B cell (primary cell): ENCODE data around the gene APOBEC3H. TPM values are rescaled to one million over a fixed set of nuclear protein-coding genes. Genes with fewer than 3 reads are reported as not detected.
A peak's percentile ranks its signal among the peaks of the same experiment; 100 is the strongest.

Source experiments
- ATAC-seq: fragments of 200-7000 bp; cut with Tn5 transposase; one replicate; pipeline ENCODE4 v1.10.0; 2021; ENCODE audit warnings: low read depth, mild to moderate bottlenecking, moderate number of reproducible peaks, moderate library complexity
- CTCF ChIA-PET: fragments of 350-600 bp; sonication (Branson Sonifier 250); formaldehyde crosslinking; loops from one replicate; lab custom pipeline; 2021; ENCODE audit warnings: antibody characterized with exemption, inconsistent platforms; lab: Charles Lee
- POLR2A ChIA-PET: fragments of 350-600 bp; sonication (Branson Sonifier 250); formaldehyde crosslinking; loops from one replicate; lab custom pipeline; 2021; ENCODE audit warnings: antibody characterized with exemption; lab: Charles Lee
- DNase-seq: peaks from one replicate; pipeline ENCODE4 v3.0.0; 2013
- H2AFZ ChIP-seq: 2 replicates; pipeline ENCODE4 v1.6.1; 2012; ENCODE audit warnings: mild to moderate bottlenecking, low read depth, low read length; ENCODE audit not compliant: insufficient read depth, poor library complexity, severe bottlenecking
- H3K27ac ChIP-seq, 2 donors: 1 replicate in 1 of 2; 2 replicates in 1 of 2; pipeline ENCODE4 v1.5.1; 2012 to 2013; ENCODE audit warnings: low read length in 2 of 2, mild to moderate bottlenecking in 2 of 2, moderate library complexity in 1 of 2
- H3K27me3 ChIP-seq, 4 experiments: fragments of 200-600 bp in 1 of 4; sonication (generic) in 1 of 4; replicated peaks in 1 of 4; 1 replicate in 2 of 4; 2 replicates in 2 of 4; pipeline versions ENCODE4 v1.6.1 to v1.7.0; 2013 to 2016; ENCODE audit warnings: low read length in 3 of 4, mild to moderate bottlenecking in 2 of 4, mixed read lengths in 1 of 4, moderate library complexity in 1 of 4; ENCODE audit not compliant: insufficient read depth in 4 of 4, control insufficient read depth in 3 of 4; ENCODE audit errors: control extremely low read depth in 1 of 4
- H3K36me3 ChIP-seq, 2 experiments: replicated peaks in 1 of 2; 1 replicate in 1 of 2; 2 replicates in 1 of 2; pipeline versions ENCODE4 v1.6.1 to v1.7.1; 2013; ENCODE audit warnings: low read length in 1 of 2; ENCODE audit not compliant: insufficient read depth in 2 of 2, control insufficient read depth in 1 of 2; ENCODE audit errors: control extremely low read depth in 1 of 2, extremely low read depth in 1 of 2
- H3K4me1 ChIP-seq, 2 donors: fragments of 200-600 bp in 1 of 2; sonication (generic) in 1 of 2; 1 replicate in 1 of 2; 2 replicates in 1 of 2; pipeline versions ENCODE4 v1.5.1 to v1.6.1; 2013 to 2017; ENCODE audit warnings: low read length in 2 of 2; ENCODE audit not compliant: control insufficient read depth in 2 of 2, insufficient read depth in 2 of 2
- H3K4me2 ChIP-seq: replicated peaks from 2 replicates; pipeline ENCODE3; 2012; ENCODE audit warnings: mild to moderate bottlenecking, low read depth, low read length; ENCODE audit not compliant: poor library complexity, severe bottlenecking
- H3K4me3 ChIP-seq, 5 experiments: fragments of 200-600 bp in 1 of 5; sonication (generic) in 1 of 5; 1 replicate in 3 of 5; 2 replicates in 2 of 5; pipeline versions ENCODE4 v1.5.1 to v1.7.0; 2011 to 2016; ENCODE audit warnings: low read length in 4 of 5, mild to moderate bottlenecking in 4 of 5, low read depth in 2 of 5, control low read depth in 1 of 5, moderate library complexity in 1 of 5; ENCODE audit not compliant: insufficient read depth in 1 of 5; ENCODE audit errors: control extremely low read depth in 1 of 5, extremely low read depth in 1 of 5
- H3K79me2 ChIP-seq: fragments of 200-600 bp; sonication (generic); one replicate; pipeline ENCODE4 v1.6.0; 2016; ENCODE audit warnings: low read length; ENCODE audit not compliant: control insufficient read depth, insufficient read depth
- H3K9ac ChIP-seq: fragments of 200-600 bp; sonication (generic); 2 replicates; pipeline ENCODE4 v1.6.1; 2017; ENCODE audit warnings: mild to moderate bottlenecking, low read length, moderate library complexity
- H3K9me3 ChIP-seq, 3 donors: one replicate each; pipeline versions ENCODE4 v1.6.1 to v1.7.1; 2013; ENCODE audit warnings: low read length in 2 of 3; ENCODE audit not compliant: control insufficient read depth in 2 of 3, insufficient read depth in 1 of 3; ENCODE audit errors: control extremely low read depth in 1 of 3
- H4K20me1 ChIP-seq: 2 replicates; pipeline ENCODE4 v1.6.0; 2012; ENCODE audit warnings: mild to moderate bottlenecking, low read length; ENCODE audit not compliant: insufficient read depth, control insufficient read depth, poor library complexity, severe bottlenecking
- H3K27ac Mint-ChIP-seq: one replicate; pipeline ENCODE4 v1.8.0; 2021; ENCODE audit warnings: mixed read lengths
- H3K27me3 Mint-ChIP-seq: one replicate; pipeline ENCODE4 v1.8.0; 2021; ENCODE audit warnings: mixed read lengths
- H3K4me1 Mint-ChIP-seq: one replicate; pipeline ENCODE4 v1.8.0; 2021; ENCODE audit warnings: mixed read lengths
- H3K4me3 Mint-ChIP-seq: one replicate; pipeline ENCODE4 v1.8.0; 2021; ENCODE audit warnings: mixed read lengths
- H3K9me3 Mint-ChIP-seq: one replicate; pipeline ENCODE4 v1.8.0; 2022; ENCODE audit warnings: mixed read lengths; ENCODE audit not compliant: insufficient read depth
- CTCF ChIP-seq: fragments of 200-600 bp; IDR thresholded peaks from one replicate; pipeline ENCODE4 v1.8.0; 2022; ENCODE audit warnings: antibody characterized with exemption, mild to moderate bottlenecking
- EZH2 ChIP-seq: IDR thresholded peaks from 2 replicates; pipeline ENCODE4 v1.6.1; 2012; ENCODE audit warnings: borderline replicate concordance, low read depth, mild to moderate bottlenecking, moderate library complexity, low read length; ENCODE audit not compliant: insufficient read depth, poor library complexity, severe bottlenecking
- WGBS: methylation state at CpG from one replicate; pipeline ENCODE4 v1.1.5; 2013; ENCODE audit warnings: missing lambda C conversion rate; ENCODE audit not compliant: insufficient coverage; 5-methylcytosine and 5-hydroxymethylcytosine counted together
- intact Hi-C: fragments of 100-400 bp; cut with micrococcal nuclease; formaldehyde crosslinking; loops from one replicate; pipeline ENCODE4 v1.10.0; 2022
- polyA plus RNA-seq: library from polyadenylated mRNA; depleted of rRNA; stranded (reverse); fragments of >200 nt; gene quantifications from 2 replicates; pipeline ENCODE4 v1.2.3, GENCODE V29; 2012
- total RNA-seq, 2 donors: library from RNA; stranded (reverse); fragments of 120-200 nt in 1 of 2; gene quantifications; 1 replicate in 1 of 2; 2 replicates in 1 of 2; pipeline versions ENCODE4 v1.2.3 to v1.2.4, GENCODE V29; 2013 to 2022

Gene APOBEC3H
- total and polyA plus RNA-seq, 2 donors (not counting 1 experiment from before 2014, with no cell fraction given), result 0.59 to 1.4 TPM

- no peak for ATAC-seq
- ChIA-PET POLR2A (interaction anchor here (0.6 kb wide), 3 partner anchors 38 to 1334 kb away, joined by 4 to 5 read pairs (median 4); no protein-coding TSS in a partner anchor), CTCF (interaction anchor here (2.4 kb wide), 1 partner anchor 18 kb away, joined by 7 read pairs; no protein-coding TSS in a partner anchor)
Measured at GRCh38 chr22:39081016-39081415, 16.0 kb upstream of the APOBEC3H start.

More at GRCh38 chr22:39081016-39081415, 16.0 kb upstream of the APOBEC3H start:
- no peaks in the 10 kb centered on the region for H3K9me3 ChIP-seq
- no peak overlapping the region for H3K9ac ChIP-seq
- 83% methylated on average over 9 of the region's 12 CpGs for WGBS
- no peak for DNase-seq
- no peaks in the 10 kb centered on the region for H3K9me3 Mint-ChIP-seq
- peak overlapping the region; percentile 39 for H3K4me2 ChIP-seq
- H3K27ac Mint-ChIP-seq, result peak overlapping the region; percentile 71
- no peak for TF ChIP-seq CTCF
- TF ChIP-seq EZH2, result no peak
- H3K4me1 Mint-ChIP-seq, result peaks cover 42% of the 10 kb centered on the region
- H3K27ac ChIP-seq, result peak overlapping the region; percentile 63 to 72
- no peak overlapping the region for H3K4me3 ChIP-seq
- peaks cover 11% of the 10 kb centered on the region for H4K20me1 ChIP-seq
- H2AFZ ChIP-seq, result no peak overlapping the region
- intact Hi-C loops, result no loop called here
- H3K4me1 ChIP-seq, result peaks cover 31 to 52% of the 10 kb centered on the region in 2 donors
- H3K27me3 ChIP-seq, result no peaks in the 10 kb centered on the region
- peak overlapping the region; percentile 4 for H3K4me3 Mint-ChIP-seq
- H3K27me3 Mint-ChIP-seq, result no peaks in the 10 kb centered on the region
- peaks cover 2 to 50% of the 10 kb centered on the region in 2 experiments for H3K36me3 ChIP-seq
- H3K79me2 ChIP-seq, result peaks cover 65% of the 10 kb centered on the region
